SK-N-SH (cell line): ENCODE data around the gene TPP2.

Source experiments
- CHD2 ChIP-seq: fragments of 150-350 bp; IDR thresholded peaks from 2 replicates; pipeline ENCODE4 v1.6.1; 2018; ENCODE audit warnings: low read length; ENCODE audit not compliant: partially characterized antibody
- CTCF ChIP-seq: fragments of 200-600 bp; sonication (generic); IDR thresholded peaks from 2 replicates; pipeline ENCODE4 v1.6.1; 2017; ENCODE audit warnings: antibody characterized with exemption, mild to moderate bottlenecking, moderate library complexity
- EP300 ChIP-seq, 2 experiments: IDR thresholded peaks; 2 replicates each; pipeline versions ENCODE4 v1.4.0 to v1.6.1; 2012; ENCODE audit warnings: borderline replicate concordance in 1 of 2, low read depth in 1 of 2, low read length in 1 of 2
- GABPA ChIP-seq: IDR thresholded peaks from 2 replicates; pipeline ENCODE4 v1.4.0; 2012; ENCODE audit warnings: low read depth, mild to moderate bottlenecking
- JUND ChIP-seq: IDR thresholded peaks from 2 replicates; pipeline ENCODE4 v1.4.0; 2012
- MAX ChIP-seq: IDR thresholded peaks from 2 replicates; pipeline ENCODE4 v1.4.0; 2012; ENCODE audit warnings: low read depth
- NRF1 ChIP-seq: IDR thresholded peaks from 2 replicates; pipeline ENCODE4 v1.6.1; 2012; ENCODE audit warnings: low read depth, mild to moderate bottlenecking, low read length
- RAD21 ChIP-seq: IDR thresholded peaks from 2 replicates; pipeline ENCODE4 v1.6.1; 2012; ENCODE audit warnings: mild to moderate bottlenecking, low read length
- SMC3 ChIP-seq: IDR thresholded peaks from 2 replicates; pipeline ENCODE4 v1.6.1; 2012; ENCODE audit warnings: low read depth, low read length, improper control_type of control experiment
- TCF12 ChIP-seq: IDR thresholded peaks from 2 replicates; pipeline ENCODE4 v1.4.0; 2012
- USF2 ChIP-seq: fragments of 150-350 bp; IDR thresholded peaks from 2 replicates; pipeline ENCODE4 v1.6.1; 2017; ENCODE audit warnings: antibody characterized with exemption, low read length, low read depth, borderline replicate concordance
- ZBTB33 ChIP-seq: IDR thresholded peaks from 2 replicates; pipeline ENCODE4 v1.4.0; 2012; ENCODE audit warnings: low read depth, borderline replicate concordance

GRCh38 chr13:102596147-102597028 lies at the start of gene TPP2:
- TF ChIP-seq CHD2 (peak; percentile 92), JUND (no peak), MAX (peak; percentile 83), ZBTB33 (no peak; the same call in 1 of the 2 replicates), SMC3 (no peak), TCF12 (no peak), NRF1 (peak; percentile 63), RAD21 (no peak), CTCF (no peak), GABPA (peak; percentile 65), USF2 (peak; percentile 36; the same call in 1 of the 2 replicates), EP300 (IDR thresholded peaks at IDR 0.05; ENCODE audit: borderline replicate concordance in 1 of 2, low read depth in 1 of 2, low read length in 1 of 2) (no peak)
